ENCODE data around the gene DYNLRB2.

Gene DYNLRB2

GRCh38 chr16:80577485-80578280, 36.9 kb downstream of the DYNLRB2 start:
- H3K27me3 ChIP-seq (ENCODE audit: low read depth, low read length): peaks cover 6% of the 10 kb centered on the region; the same call in 1 of the 2 replicates
- TF ChIP-seq EZH2phosphoT487 (IDR thresholded peaks at IDR 0.05; ENCODE audit: low read depth) (no peak), CTCF (IDR thresholded peaks at IDR 0.05; ENCODE audit: low read depth, low read length) (no peak)
- no peak overlapping the region for H2AFZ ChIP-seq (ENCODE audit: low read depth, low read length)
- H4K20me1 ChIP-seq (ENCODE audit: insufficient read depth, low read length): 0 out of 2 replicates have a peak, but pooled peaks cover 3% of the 10 kb centered on the region
- no peak overlapping the region for H3K9ac ChIP-seq (ENCODE audit: low read length)
- no peaks in the 10 kb centered on the region for H3K79me2 ChIP-seq (ENCODE audit: low read length)
- no peaks in the 10 kb centered on the region; the same call in 1 of the 2 replicates for H3K9me3 ChIP-seq (ENCODE audit: insufficient read depth, low read length)
- no peaks in the 10 kb centered on the region for H3K36me3 ChIP-seq (replicated peaks; ENCODE audit: low read depth, low read length)
- H3K4me1 ChIP-seq (ENCODE audit: low read length): peaks cover 23% of the 10 kb centered on the region
- H3K4me3 ChIP-seq (ENCODE audit: low read length): no peak overlapping the region
- H3K4me2 ChIP-seq (ENCODE audit: low read length): no peak overlapping the region
- no peak overlapping the region for H3K27ac ChIP-seq (ENCODE audit: low read length)

GRCh38 chr16:80580109-80580832, 39.5 kb downstream of the DYNLRB2 start:
- Histone ChIP-seq H3K36me3 (replicated peaks; ENCODE audit: low read depth, low read length) (no peaks in the 10 kb centered on the region), H3K79me2 (ENCODE audit: low read length) (no peaks in the 10 kb centered on the region), H3K4me2 (ENCODE audit: low read length) (peak overlapping the region; percentile 96), H3K9me3 (ENCODE audit: insufficient read depth, low read length) (no peaks in the 10 kb centered on the region; the same call in 1 of the 2 replicates), H3K27ac (ENCODE audit: low read length) (peak overlapping the region; percentile 87), H3K4me1 (ENCODE audit: low read length) (peaks cover 33% of the 10 kb centered on the region), H3K27me3 (ENCODE audit: low read depth, low read length) (peaks cover 6% of the 10 kb centered on the region; the same call in 1 of the 2 replicates), H3K9ac (ENCODE audit: low read length) (peak overlapping the region; percentile 51; the same call in 1 of the 2 replicates), H2AFZ (ENCODE audit: low read depth, low read length) (peak overlapping the region; percentile 47; the same call in 1 of the 2 replicates), H4K20me1 (ENCODE audit: insufficient read depth, low read length) (0 out of 2 replicates have a peak, but pooled peaks cover 3% of the 10 kb centered on the region), H3K4me3 (ENCODE audit: low read length) (peak overlapping the region; percentile 69)
- TF ChIP-seq CTCF (IDR thresholded peaks at IDR 0.05; ENCODE audit: low read depth, low read length) (no peak; the same call in none of the 2 replicates), EZH2phosphoT487 (IDR thresholded peaks at IDR 0.05; ENCODE audit: low read depth) (no peak)

GRCh38 chr16:80583466-80583865, 42.7 kb downstream of the DYNLRB2 start:
- Histone ChIP-seq H3K4me2 (ENCODE audit: low read length) (peak overlapping the region; percentile 9; the same call in 1 of the 2 replicates), H3K4me3 (ENCODE audit: low read length) (no peak overlapping the region), H3K27me3 (ENCODE audit: low read depth, low read length) (peaks cover 6% of the 10 kb centered on the region; the same call in 1 of the 2 replicates), H3K9ac (ENCODE audit: low read length) (no peak overlapping the region), H3K4me1 (ENCODE audit: low read length) (peaks cover 42% of the 10 kb centered on the region), H2AFZ (ENCODE audit: low read depth, low read length) (no peak overlapping the region), H3K36me3 (replicated peaks; ENCODE audit: low read depth, low read length) (no peaks in the 10 kb centered on the region), H4K20me1 (ENCODE audit: insufficient read depth, low read length) (0 out of 2 replicates have a peak, but pooled peaks cover 3% of the 10 kb centered on the region), H3K27ac (ENCODE audit: low read length) (no peak overlapping the region), H3K9me3 (ENCODE audit: insufficient read depth, low read length) (no peaks in the 10 kb centered on the region; the same call in 1 of the 2 replicates), H3K79me2 (ENCODE audit: low read length) (no peaks in the 10 kb centered on the region)
- no peak for TF ChIP-seq CTCF (IDR thresholded peaks at IDR 0.05; ENCODE audit: low read depth, low read length)
- TF ChIP-seq EZH2phosphoT487 (IDR thresholded peaks at IDR 0.05; ENCODE audit: low read depth): no peak

GRCh38 chr16:80585764-80586163, 45.0 kb downstream of the DYNLRB2 start:
- Histone ChIP-seq H2AFZ (ENCODE audit: low read depth, low read length) (no peak overlapping the region), H3K9ac (ENCODE audit: low read length) (no peak overlapping the region), H3K79me2 (ENCODE audit: low read length) (no peaks in the 10 kb centered on the region), H3K27ac (ENCODE audit: low read length) (no peak overlapping the region), H4K20me1 (ENCODE audit: insufficient read depth, low read length) (no peaks in the 10 kb centered on the region), H3K9me3 (ENCODE audit: insufficient read depth, low read length) (no peaks in the 10 kb centered on the region), H3K27me3 (ENCODE audit: low read depth, low read length) (peaks cover 6% of the 10 kb centered on the region; the same call in 1 of the 2 replicates), H3K36me3 (replicated peaks; ENCODE audit: low read depth, low read length) (no peaks in the 10 kb centered on the region), H3K4me2 (ENCODE audit: low read length) (no peak overlapping the region), H3K4me1 (ENCODE audit: low read length) (peaks cover 27% of the 10 kb centered on the region), H3K4me3 (ENCODE audit: low read length) (no peak overlapping the region)
- TF ChIP-seq CTCF (IDR thresholded peaks at IDR 0.05; ENCODE audit: low read depth, low read length) (no peak), EZH2phosphoT487 (IDR thresholded peaks at IDR 0.05; ENCODE audit: low read depth) (no peak)
